Endothelial cell (in vitro differentiated cells): Measurements from ENCODE around the gene GALNT18. TPM values are rescaled to one million over a fixed set of nuclear protein-coding genes. Genes with fewer than 3 reads are reported as not detected.

ENCODE experiments used
- DNase-seq: peaks from one replicate; pipeline ENCODE4 v3.0.0; 2021; ENCODE audit warnings: low spot score
- H3K27ac Mint-ChIP-seq: one replicate; pipeline ENCODE4 v1.8.0; 2021; ENCODE audit warnings: mixed read lengths, inconsistent platforms; ENCODE audit not compliant: unreplicated experiment
- H3K27me3 Mint-ChIP-seq: one replicate; pipeline ENCODE4 v1.8.0; 2021; ENCODE audit warnings: mild to moderate bottlenecking, moderate library complexity, mixed read lengths, inconsistent platforms; ENCODE audit not compliant: unreplicated experiment
- H3K36me3 Mint-ChIP-seq: one replicate; pipeline ENCODE4 v1.8.0; 2021; ENCODE audit warnings: mild to moderate bottlenecking, low read depth, mixed read lengths, inconsistent platforms; ENCODE audit not compliant: unreplicated experiment
- H3K4me1 Mint-ChIP-seq: one replicate; pipeline ENCODE4 v1.8.0; 2021; ENCODE audit warnings: mild to moderate bottlenecking, mixed read lengths, inconsistent platforms; ENCODE audit not compliant: unreplicated experiment
- H3K4me3 Mint-ChIP-seq: one replicate; pipeline ENCODE4 v1.8.0; 2021; ENCODE audit warnings: mild to moderate bottlenecking, mixed read lengths, inconsistent platforms; ENCODE audit not compliant: unreplicated experiment
- H3K9me3 Mint-ChIP-seq: one replicate; pipeline ENCODE4 v1.8.0; 2021; ENCODE audit warnings: mixed read lengths, inconsistent platforms; ENCODE audit not compliant: unreplicated experiment
- total RNA-seq: library from RNA; stranded (reverse); fragmentation: NEBNext Ultra II Directional; extraction: Animal tissue kit (Norgen Biotek cat#: 25700); gene quantifications from one replicate; pipeline ENCODE4 v1.2.1, GENCODE V29; 2021; ENCODE audit not compliant: unreplicated experiment
- TF ChIP-seq, protein P1 (sequence below): fragments of 200-600 bp; sonication (generic); IDR thresholded peaks from one replicate; pipeline ENCODE4 v1.5.0; 2021; ENCODE audit warnings: antibody characterized with exemption; ENCODE audit not compliant: unreplicated experiment

Gene GALNT18
- total RNA-seq, 1 donor from 2014 or later, result 87.6 TPM

DNA sequence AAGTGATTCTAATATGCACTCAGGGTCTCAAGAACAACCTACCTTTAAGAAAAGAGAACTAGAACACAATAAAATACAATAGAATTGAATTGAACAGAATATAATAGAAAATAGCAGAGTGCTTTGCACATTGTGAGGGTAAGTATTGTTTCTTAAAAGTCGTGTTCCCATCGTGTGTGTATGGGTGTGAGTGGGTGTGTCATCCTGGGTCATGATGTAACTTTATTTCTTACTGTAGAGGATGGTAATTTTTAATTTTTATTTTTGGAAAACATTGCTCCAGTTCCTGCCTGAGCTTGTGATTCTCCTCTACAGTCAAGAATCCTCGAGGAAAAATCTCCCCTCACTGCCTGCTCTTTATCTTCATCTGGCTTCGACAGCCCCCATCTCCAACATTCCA, 193.1 kb downstream of the GALNT18 start:
- no peak for DNase-seq
- Mint-ChIP-seq H3K4me3 (no peak overlapping the region), H3K4me1 (peaks cover 25% of the 10 kb centered on the region), H3K27ac (no peak overlapping the region), H3K36me3 (peaks cover 48% of the 10 kb centered on the region), H3K9me3 (no peaks in the 10 kb centered on the region), H3K27me3 (peaks cover 7% of the 10 kb centered on the region)
- TF ChIP-seq, protein P1, sequence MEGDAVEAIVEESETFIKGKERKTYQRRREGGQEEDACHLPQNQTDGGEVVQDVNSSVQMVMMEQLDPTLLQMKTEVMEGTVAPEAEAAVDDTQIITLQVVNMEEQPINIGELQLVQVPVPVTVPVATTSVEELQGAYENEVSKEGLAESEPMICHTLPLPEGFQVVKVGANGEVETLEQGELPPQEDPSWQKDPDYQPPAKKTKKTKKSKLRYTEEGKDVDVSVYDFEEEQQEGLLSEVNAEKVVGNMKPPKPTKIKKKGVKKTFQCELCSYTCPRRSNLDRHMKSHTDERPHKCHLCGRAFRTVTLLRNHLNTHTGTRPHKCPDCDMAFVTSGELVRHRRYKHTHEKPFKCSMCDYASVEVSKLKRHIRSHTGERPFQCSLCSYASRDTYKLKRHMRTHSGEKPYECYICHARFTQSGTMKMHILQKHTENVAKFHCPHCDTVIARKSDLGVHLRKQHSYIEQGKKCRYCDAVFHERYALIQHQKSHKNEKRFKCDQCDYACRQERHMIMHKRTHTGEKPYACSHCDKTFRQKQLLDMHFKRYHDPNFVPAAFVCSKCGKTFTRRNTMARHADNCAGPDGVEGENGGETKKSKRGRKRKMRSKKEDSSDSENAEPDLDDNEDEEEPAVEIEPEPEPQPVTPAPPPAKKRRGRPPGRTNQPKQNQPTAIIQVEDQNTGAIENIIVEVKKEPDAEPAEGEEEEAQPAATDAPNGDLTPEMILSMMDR, result no peak

DNA sequence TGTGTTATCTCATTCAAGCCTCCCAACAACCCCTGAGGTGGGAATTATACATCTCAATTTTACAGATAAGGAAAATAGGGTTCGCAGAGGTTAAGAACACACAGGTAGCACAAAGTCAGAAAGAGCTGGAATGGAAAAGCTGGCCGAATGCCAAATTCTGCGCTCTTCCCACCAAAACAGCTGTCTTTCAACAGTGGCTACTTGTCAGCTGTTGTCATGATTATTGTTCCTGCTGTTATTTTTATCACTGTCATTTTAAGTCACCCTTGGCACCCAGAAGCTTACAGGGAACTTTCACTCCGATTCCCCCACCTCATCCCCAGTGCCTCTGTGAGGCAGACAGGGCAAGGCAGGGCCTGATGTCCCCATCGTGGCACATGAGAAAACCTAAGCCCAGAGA, 194.3 kb downstream of the GALNT18 start:
- Mint-ChIP-seq H3K9me3 (no peaks in the 10 kb centered on the region), H3K4me3 (no peak overlapping the region), H3K27me3 (peaks cover 7% of the 10 kb centered on the region), H3K36me3 (peaks cover 47% of the 10 kb centered on the region), H3K4me1 (peaks cover 25% of the 10 kb centered on the region), H3K27ac (no peak overlapping the region)
- TF ChIP-seq, protein P1, result no peak
- DNase-seq, result no peak

DNA sequence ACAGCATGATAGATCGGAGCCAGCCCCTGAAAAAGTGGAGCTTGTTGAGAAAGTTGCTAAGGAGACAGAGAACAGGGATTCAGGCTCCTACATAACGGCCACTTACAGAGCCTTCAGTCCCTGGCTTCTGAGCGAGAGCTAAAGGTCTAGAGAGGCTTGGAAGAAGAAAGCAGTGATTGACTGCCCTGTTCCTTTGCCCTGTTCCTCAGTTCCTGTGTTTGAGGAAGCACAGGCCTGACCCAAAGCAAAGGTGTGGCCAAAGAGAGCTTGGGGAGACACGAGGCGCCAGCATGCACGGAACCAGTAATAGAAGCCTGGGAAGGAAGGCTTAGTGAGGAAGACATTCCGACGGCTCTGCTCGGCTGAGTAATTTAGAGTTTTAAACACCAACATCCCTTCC, 194.7 kb downstream of the GALNT18 start:
- Mint-ChIP-seq H3K4me1 (peaks cover 25% of the 10 kb centered on the region), H3K36me3 (peaks cover 43% of the 10 kb centered on the region), H3K4me3 (no peak overlapping the region), H3K27me3 (peaks cover 7% of the 10 kb centered on the region), H3K9me3 (no peaks in the 10 kb centered on the region), H3K27ac (no peak overlapping the region)
- peak; percentile 10 for DNase-seq
- TF ChIP-seq, protein P1, result no peak

DNA sequence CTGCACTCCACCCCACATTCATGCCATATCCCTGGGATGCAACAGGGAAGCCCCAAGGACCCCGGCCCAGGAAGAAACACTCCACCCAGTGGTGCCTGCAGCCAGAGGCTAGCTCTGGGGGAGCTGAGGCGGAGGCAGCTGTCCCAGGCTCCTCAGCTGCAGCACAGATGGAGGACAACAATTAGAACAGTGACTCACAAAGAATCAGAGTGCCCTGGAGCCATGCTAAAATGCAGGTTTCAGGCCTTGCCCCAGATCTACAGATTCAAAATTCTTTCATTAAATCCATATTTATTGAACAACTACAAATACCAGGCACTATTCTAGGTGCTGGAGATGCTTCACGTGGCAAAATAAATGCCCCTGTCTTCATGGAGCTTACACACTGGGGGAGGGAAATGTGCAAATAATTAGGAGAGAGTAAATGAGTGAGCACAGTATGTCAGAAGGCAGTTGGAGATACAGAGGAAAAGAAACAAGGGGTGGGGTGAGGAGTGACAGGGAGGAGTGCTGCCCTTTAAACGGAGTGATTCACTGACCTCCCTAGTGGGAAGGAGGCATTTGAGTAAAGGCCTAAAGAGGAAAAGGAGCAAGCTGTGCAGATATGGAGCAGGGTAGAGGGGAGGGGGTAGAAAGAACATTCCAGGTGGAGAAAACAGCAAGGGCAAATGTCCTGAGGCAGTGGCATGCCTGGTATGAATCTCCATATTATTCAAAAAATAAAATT, 195.4 kb downstream of the GALNT18 start:
- TF ChIP-seq, protein P1, result no peak
- H3K4me1 Mint-ChIP-seq, result peaks cover 26% of the 10 kb centered on the region
- H3K36me3 Mint-ChIP-seq, result peaks cover 35% of the 10 kb centered on the region
- DNase-seq, result no peak
- H3K27ac Mint-ChIP-seq, result peak overlapping the region; percentile 71
- peaks cover 7% of the 10 kb centered on the region for H3K27me3 Mint-ChIP-seq
- H3K4me3 Mint-ChIP-seq, result no peak overlapping the region
- no peaks in the 10 kb centered on the region for H3K9me3 Mint-ChIP-seq

DNA sequence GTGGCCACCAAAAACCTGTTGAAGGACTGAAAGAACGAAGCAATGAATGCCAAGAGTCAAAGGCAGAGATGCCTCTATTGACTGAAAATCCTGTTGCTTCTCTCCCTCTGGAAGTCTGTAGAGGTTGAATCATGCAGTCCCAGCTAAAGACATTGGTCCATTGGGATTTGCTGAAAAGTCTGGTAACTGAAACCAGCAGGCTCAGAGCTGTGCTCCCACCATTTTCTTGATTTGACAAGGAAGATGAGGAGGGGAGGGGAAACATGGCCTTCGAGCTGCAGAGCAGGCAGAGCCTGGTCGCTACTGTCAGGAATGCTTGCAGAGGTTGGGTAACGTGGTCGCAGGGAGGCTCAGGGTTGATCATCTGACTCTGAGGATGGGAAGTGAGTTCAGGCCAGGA, 196.0 kb downstream of the GALNT18 start:
- TF ChIP-seq, protein P1, result no peak
- Mint-ChIP-seq H3K36me3 (peaks cover 32% of the 10 kb centered on the region), H3K4me3 (no peak overlapping the region), H3K27me3 (peaks cover 13% of the 10 kb centered on the region), H3K4me1 (peaks cover 31% of the 10 kb centered on the region), H3K9me3 (no peaks in the 10 kb centered on the region), H3K27ac (no peak overlapping the region)
- no peak for DNase-seq
